Stimulated activated CD4-positive, alpha-beta T cell treated with anti-CD3 and anti-CD28 coated beads, Interleukin-4, amount 100 ng/mL, for 4 hours (primary cell): ENCODE measurements around the gene EEIG2.
"Not testable (repeated sequence)": the region's sequence is repeated elsewhere in the genome, so short reads cannot be mapped to it uniquely, and the experiment has no call there.

Source experiments
- DNase-seq, 2 experiments: peaks; one replicate each; pipeline ENCODE4 v3.0.0-alpha.2; 2020

Gene EEIG2

GRCh38 chr1:108559215-108560186, at the start of gene EEIG2:
EEIG2 (plus strand) TSS chr1:108560100; CDS start chr1:108560429, 329 bp downstream.
- peak; percentile 88 to 90 for DNase-seq

DNA sequence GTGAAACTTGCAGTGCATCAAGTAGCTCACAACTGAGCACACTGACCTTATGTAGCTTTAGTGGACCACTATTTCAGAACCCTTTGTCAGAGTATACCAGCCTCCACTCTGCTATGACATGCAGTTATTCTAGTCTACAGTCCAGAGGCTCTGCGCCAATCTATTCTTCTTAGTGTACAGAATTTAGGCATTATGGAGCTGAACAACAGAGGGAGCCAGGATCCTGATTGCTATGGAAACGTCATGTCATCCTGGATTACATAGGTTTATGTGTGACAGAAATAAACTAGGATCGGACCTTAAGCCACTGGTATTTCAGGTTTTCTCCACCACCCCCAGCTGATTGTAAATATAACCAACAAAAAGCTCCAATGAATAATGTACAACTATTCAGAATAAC, 48.1 kb upstream of the EEIG2 start:
- no peak for DNase-seq

- DNase-seq: no peak
Observed at GRCh38 chr1:108512239-108513043, 47.5 kb upstream of the EEIG2 start.

- DNase-seq: no peak
Observed at GRCh38 chr1:108513044-108513415, 46.9 kb upstream of the EEIG2 start.

DNA sequence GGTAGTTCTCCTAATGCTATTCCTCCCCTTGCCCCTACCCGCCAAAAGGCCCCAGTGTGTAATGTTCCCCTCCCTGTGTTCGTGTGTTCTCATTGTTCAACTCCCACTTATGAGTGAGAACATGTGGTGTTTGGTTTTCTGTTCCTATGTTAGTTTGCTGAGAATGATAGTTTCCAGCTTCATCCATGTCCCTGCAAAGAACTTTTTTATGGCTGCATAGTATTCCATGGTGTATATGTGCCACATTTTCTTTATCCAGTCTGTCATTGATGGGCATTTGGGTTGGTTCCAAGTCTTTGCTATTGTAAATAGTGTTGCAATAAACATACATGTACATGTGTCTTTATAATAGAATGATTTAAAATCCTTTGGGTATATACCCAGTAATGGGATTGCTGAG, 46.0 kb upstream of the EEIG2 start:
- DNase-seq: not testable (repeated sequence)

DNA sequence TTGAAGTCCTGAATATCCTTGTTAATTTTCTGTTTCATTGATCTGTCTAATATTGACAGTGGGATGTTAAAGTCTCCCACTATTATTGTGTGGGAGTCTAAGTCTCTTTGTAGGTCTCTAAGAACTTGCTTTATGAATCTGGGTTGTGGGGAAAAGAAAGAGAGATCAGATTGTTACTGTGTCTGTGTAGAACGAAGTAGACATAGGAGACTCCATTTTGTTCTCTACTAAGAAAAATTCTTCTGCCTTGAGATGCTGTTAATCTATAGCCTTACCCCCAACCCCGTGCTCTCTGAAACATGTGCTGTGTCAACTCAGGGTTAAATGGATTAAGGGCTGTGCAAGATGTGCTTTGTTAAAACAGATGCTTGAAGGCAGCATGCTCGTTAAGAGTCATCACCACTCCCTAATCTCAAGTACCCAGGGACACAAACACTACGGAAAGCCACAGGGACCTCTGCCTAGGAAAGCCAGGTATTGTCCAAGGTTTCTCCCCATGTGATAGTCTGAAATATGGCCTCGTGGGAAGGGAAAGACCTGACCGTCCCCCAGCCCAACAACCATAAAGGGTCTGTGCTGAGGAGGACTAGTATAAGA, 42.5 kb upstream of the EEIG2 start:
- DNase-seq: not testable (repeated sequence)

- DNase-seq: no peak
Observed at GRCh38 chr1:108521990-108522393, 37.9 kb upstream of the EEIG2 start.

DNA sequence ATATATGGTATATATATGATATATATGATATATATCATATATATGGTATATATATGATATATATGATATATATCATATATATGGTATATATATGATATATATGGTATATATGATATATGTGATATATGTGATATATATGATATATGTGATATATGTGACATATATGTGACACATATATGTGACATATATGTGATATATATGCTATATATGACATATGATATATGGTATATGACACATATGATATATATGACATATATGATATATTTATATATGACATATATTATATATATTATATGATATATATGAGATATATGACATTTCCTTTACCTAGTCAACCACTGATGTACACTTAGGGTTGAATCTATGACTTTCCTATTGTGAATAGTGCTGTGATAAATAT, 36.1 kb upstream of the EEIG2 start:
- DNase-seq: no peak

DNA sequence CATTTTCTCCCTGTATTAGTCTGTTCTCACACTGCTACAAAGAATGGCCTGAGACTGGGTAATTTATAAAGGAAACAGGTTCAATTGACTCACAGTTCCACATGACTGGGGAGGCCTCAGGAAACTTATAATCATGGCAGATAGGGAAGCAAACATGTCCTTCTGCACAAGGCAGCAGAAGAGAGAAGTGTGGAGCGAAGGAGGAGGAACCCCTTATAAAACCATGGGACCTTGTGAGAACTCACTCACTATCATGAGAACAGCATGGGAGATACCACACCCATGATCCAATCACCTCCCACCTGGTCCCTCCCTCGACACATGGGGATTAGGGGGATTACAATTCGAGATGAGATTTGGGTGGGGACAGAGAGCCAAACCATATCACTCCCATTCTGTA, 35.2 kb upstream of the EEIG2 start:
- DNase-seq: no peak

GRCh38 chr1:108527135-108527534, 32.8 kb upstream of the EEIG2 start:
- DNase-seq: no peak

DNA sequence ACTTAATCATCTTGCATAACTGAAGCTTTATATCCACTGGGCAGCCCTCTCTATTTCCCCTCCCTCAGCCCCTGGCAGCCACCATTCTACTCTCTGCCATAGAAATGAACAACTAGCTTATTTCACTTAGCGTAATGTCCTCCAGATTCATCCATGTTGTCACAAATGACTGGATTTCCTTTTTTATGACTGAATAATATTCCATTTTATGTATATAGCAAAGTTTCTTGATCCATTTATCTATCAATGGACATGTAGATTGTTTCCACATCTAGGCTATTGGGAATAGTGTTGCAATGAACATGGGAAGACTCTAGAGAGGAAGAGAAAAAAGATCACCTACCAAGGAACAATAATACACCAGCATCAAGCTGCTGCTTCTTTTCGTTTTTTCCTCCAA, 32.1 kb upstream of the EEIG2 start:
- DNase-seq: no peak

DNA sequence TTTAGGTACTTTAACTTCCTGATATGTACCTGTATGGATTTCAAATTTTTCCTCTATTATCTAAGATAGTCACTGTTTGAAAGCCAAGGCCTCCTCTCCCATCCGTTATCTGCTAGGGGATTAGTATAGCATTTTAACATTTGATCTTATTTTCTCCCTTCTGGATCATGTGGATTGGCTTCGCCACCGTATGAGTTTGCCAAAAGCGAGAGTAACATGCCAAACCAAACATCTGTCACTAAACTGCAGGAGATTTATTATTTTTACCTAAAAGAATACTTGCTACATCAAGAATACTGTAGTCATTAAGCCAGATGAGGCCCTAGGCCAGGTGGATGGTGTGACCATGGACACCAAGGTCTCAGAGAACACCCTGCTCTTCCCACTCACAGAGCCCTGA, 28.5 kb upstream of the EEIG2 start:
- no peak for DNase-seq

DNA sequence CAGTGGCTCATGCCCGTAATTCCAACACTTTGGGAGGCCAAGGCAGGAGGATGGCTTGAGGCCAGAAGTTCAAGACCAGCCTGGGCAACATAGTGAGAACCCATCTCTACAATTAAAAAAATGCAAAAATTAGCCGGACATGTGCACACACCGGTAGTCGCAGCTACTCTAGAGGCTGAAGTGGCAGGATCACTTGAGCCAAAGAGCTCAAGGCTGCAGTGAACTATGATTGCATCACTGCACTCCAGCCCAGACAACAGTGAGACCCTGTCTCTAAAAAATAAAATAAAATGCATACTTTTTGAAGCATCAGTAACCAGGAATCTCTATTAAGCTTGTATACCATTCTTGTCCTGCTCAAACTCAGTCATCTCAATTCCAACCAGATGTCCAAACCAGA, 27.2 kb upstream of the EEIG2 start:
- no peak for DNase-seq

DNA sequence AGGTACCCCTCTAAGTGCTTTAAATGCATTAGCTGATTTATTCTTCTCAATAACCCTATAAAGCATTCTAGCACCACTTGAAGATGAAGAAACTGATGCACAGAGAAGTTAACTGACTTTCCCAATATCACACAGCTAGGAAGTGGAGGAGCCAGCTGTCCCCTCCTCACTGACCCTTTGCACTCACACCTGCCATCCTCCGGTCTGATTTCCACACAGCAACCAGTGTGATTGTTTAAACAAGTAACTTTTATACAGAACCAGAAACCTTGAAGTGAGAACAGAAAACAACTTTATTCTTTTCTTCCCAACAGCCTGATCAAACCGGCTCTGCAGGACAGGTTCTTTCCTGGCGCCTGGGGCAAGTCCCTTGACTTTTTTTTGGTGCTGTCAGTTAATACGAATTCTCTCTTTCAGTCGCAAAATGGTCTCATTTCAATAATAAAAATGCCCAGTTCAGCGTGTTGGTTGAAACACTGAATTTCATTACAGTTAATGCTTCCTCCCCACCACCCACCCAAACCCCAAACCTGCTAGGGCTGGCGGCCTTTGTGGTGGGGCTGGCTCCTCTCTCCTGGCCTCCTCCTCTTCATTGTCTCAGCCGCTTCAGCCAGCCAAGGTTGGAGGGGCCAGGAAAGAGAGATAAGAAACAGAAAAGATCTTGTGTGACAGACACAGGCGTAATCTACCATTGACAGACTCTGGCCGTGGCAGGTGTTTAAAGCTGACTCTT, 26.4 kb upstream of the EEIG2 start:
- no peak for DNase-seq

DNA sequence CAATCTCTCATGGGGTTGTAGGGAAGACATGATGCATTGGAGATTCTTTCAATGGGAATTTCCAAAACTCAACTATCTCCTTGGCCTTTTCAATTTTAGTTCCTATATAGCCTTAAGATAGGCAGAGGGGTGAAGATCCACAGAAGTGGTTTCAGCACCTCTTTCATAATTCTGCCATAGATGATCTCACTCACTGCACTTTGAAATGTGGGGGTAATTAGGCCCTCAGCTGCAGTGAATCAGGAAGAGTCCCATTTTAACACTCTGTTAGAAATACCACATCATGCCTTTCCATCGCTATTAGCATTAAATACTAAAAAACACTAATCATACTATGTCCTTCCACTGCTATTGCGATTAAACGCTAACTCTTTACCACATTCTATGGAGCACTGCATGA, 25.1 kb upstream of the EEIG2 start:
- no peak for DNase-seq

DNA sequence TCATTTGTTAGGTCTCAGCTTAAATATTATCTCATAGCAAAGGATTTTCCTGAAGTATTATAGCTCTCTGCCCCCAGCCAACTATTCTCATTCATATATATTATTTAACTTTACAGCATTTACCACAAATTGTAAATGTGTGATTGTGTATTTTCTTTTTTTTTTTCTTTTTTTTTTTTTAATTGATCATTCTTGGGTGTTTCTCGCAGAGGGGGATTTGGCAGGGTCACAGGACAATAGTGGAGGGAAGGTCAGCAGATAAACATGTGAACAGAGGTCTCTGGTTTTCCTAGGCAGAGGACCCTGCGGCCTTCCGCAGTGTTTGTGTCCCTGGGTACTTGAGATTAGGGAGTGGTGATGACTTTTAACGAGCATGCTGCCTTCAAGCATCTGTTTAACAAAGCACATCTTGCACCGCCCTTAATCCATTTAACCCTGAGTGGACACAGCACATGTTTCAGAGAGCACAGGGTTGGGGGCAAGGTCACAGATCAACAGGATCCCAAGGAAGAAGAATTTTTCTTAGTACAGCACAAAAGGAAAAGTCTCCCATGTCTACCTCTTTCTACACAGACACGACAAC, 24.5 kb upstream of the EEIG2 start:
- not testable (repeated sequence) for DNase-seq

GRCh38 chr1:108536021-108536420, 23.9 kb upstream of the EEIG2 start:
- not testable (repeated sequence) for DNase-seq

DNA sequence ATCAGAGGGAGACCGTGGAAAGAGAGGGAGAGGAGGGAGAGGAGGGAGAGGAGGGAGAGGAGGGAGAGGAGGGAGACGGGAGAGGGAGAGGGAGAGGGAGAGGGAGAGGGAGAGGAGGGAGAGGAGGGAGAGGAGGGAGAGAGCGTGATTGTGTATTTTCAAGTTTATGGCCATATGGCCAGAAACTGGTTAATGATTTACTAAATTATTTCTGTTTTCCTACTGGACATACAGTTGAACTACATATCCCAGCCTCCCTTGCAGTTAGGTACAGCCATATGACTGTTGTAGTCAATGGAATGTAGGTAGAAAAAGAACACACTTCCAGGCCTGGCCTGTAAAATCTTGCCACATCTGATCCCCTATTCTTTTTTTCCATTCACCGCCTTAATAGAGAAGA, 23.1 kb upstream of the EEIG2 start:
- DNase-seq: not testable (repeated sequence)

GRCh38 chr1:108537976-108538375, 21.9 kb upstream of the EEIG2 start:
- DNase-seq: no peak

DNA sequence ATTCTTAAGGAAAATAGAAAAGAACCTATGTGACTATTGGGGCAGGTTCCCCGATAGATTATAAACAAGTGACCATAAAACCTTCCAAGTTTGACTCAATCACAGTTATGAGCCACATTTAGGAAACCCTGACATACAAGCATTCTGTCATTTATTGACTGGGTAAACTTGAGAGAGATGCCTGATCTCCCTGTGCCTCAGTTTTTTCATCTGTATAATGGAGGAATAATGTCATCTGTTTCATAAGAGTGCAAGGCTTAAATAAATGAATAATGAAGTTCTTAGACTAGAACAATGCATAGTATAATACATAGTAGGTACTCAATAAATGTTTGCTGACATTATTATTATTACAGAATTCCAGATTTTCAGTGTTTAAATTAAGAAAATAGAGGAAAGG, 18.9 kb upstream of the EEIG2 start:
- DNase-seq: no peak

DNA sequence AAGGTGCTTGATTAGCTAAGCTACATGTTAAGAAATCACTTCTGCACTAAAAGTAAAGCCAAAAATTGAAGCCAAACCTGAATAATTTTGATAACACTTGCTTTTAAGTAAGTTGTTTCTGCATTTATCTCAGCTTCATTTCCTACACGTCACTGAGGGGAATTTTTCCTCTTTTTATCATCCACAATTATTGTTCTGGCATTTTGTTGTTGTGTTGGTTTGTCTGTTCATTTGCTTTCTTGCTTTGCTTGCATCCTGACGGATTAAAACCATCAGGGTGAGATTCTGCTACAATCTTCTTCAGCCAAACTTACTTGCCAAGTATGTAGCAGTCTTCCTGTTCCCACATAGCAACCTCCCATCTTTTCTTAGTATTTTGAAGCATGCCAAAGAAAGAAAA, 18.0 kb upstream of the EEIG2 start:
- DNase-seq: no peak

DNA sequence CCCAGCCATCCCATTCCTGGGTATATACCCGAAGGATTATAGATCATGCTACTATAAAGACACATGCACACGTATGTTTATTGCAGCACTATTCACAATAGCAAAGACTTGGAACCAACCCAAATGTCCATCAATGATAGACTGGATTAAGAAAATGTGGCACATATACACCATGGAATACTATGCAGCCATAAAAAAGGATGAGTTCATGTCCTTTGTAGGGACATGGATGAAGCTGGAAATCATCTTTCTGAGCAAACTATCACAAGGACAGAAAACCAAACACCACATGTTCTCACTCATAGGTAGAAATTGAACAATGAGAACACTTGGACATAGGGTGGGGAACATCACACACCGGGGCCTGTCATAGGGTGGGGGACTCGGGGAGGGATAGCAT, 12.4 kb upstream of the EEIG2 start:
- not testable (repeated sequence) for DNase-seq
